GM23338 (cell line): Measurements from ENCODE around the gene CAPZB. TPM values are rescaled to one million over a fixed set of nuclear protein-coding genes. Genes with fewer than 3 reads are reported as not detected.

Experiments
- ATAC-seq: fragments of 200-7000 bp; cut with Tn5 transposase; 3 replicates; pipeline ENCODE4 v1.9.1; 2020
- DNase-seq: peaks from one replicate; pipeline ENCODE4 v3.0.0-alpha.2; 2015; ENCODE audit warnings: low spot score
- H2AFZ ChIP-seq: fragments of 200-600 bp; sonication (generic); 2 replicates; pipeline ENCODE4 v1.8.0; 2016; ENCODE audit warnings: antibody characterized with exemption, mild to moderate bottlenecking, moderate library complexity
- H3F3A ChIP-seq: fragments of 200-600 bp; sonication (generic); replicated peaks from 2 replicates; pipeline ENCODE4 v1.8.0; 2017; ENCODE audit warnings: antibody characterized with exemption, mixed run types, low read depth
- H3K27ac ChIP-seq: fragments of 200-600 bp; sonication (generic); 2 replicates; pipeline ENCODE4 v1.6.1; 2016; ENCODE audit warnings: low read depth
- H3K27me3 ChIP-seq: fragments of 200-600 bp; sonication (generic); 2 replicates; pipeline ENCODE4 v1.8.0; 2016; ENCODE audit warnings: mild to moderate bottlenecking, mixed run types, moderate library complexity; ENCODE audit not compliant: insufficient read depth
- H3K36me3 ChIP-seq: fragments of 200-600 bp; sonication (generic); 2 replicates; pipeline ENCODE4 v1.8.0; 2016; ENCODE audit warnings: mild to moderate bottlenecking; ENCODE audit not compliant: insufficient read depth
- H3K4me1 ChIP-seq: fragments of 200-600 bp; sonication (generic); 2 replicates; pipeline ENCODE4 v1.8.0; 2016; ENCODE audit warnings: mild to moderate bottlenecking, moderate library complexity; ENCODE audit not compliant: insufficient read depth
- H3K4me2 ChIP-seq: fragments of 200-600 bp; sonication (generic); 2 replicates; pipeline ENCODE4 v1.7.1; 2017; ENCODE audit warnings: mixed run types
- H3K4me3 ChIP-seq: fragments of 200-600 bp; sonication (generic); 2 replicates; pipeline ENCODE4 v1.6.1; 2016; ENCODE audit warnings: mixed run types
- H3K79me2 ChIP-seq: fragments of 200-600 bp; sonication (generic); replicated peaks from 2 replicates; pipeline ENCODE4 v1.8.0; 2017; ENCODE audit warnings: mild to moderate bottlenecking; ENCODE audit not compliant: insufficient read depth
- H3K9me2 ChIP-seq: fragments of 200-600 bp; sonication (generic); 2 replicates; pipeline ENCODE4 v1.8.0; 2017; ENCODE audit not compliant: insufficient read depth
- H4K20me1 ChIP-seq: fragments of 200-600 bp; sonication (generic); replicated peaks from 2 replicates; pipeline ENCODE4 v1.8.0; 2017; ENCODE audit warnings: mild to moderate bottlenecking; ENCODE audit not compliant: insufficient read depth
- H3K27ac Mint-ChIP-seq: 2 replicates; pipeline ENCODE4 v1.8.0; 2020; ENCODE audit warnings: inconsistent platforms, mild to moderate bottlenecking, moderate library complexity, mixed read lengths
- H3K27me3 Mint-ChIP-seq: 3 replicates; pipeline ENCODE4 v1.8.0; 2022; ENCODE audit warnings: low read depth, mild to moderate bottlenecking, moderate library complexity, mixed read lengths, inconsistent platforms; ENCODE audit not compliant: insufficient read depth, poor library complexity
- H3K36me3 Mint-ChIP-seq: 3 replicates; pipeline ENCODE4 v1.8.0; 2021; ENCODE audit warnings: low read depth, mild to moderate bottlenecking, inconsistent platforms, moderate library complexity, mixed read lengths
- H3K4me1 Mint-ChIP-seq: 3 replicates; pipeline ENCODE4 v1.8.0; 2020; ENCODE audit warnings: mild to moderate bottlenecking, inconsistent platforms, mixed read lengths
- H3K4me3 Mint-ChIP-seq: 3 replicates; pipeline ENCODE4 v1.8.0; 2021; ENCODE audit warnings: moderate library complexity, mild to moderate bottlenecking, inconsistent platforms, mixed read lengths
- H3K9me3 Mint-ChIP-seq: 3 replicates; pipeline ENCODE4 v1.8.0; 2020; ENCODE audit warnings: moderate library complexity, mild to moderate bottlenecking, inconsistent platforms, mixed read lengths
- CTCF ChIP-seq, 2 experiments: fragments of 200-600 bp in 1 of 2; sonication (generic) in 1 of 2; conservative IDR thresholded peaks; 2 replicates each; pipeline versions ENCODE4 v1.5.1 to v1.6.1; 2016 to 2017; ENCODE audit warnings: antibody characterized with exemption in 2 of 2, low read depth in 2 of 2, mild to moderate bottlenecking in 2 of 2, moderate library complexity in 1 of 2
- EZH2 ChIP-seq: fragments of 200-600 bp; sonication (generic); IDR thresholded peaks from one replicate; pipeline ENCODE4 v1.8.0; 2017; ENCODE audit warnings: antibody characterized with exemption, mild to moderate bottlenecking, low read depth; ENCODE audit not compliant: unreplicated experiment
- NANOG ChIP-seq: IDR thresholded peaks from 2 replicates; pipeline ENCODE4 v1.6.1; 2016; ENCODE audit warnings: antibody characterized with exemption, borderline replicate concordance
- POLR2AphosphoS5 ChIP-seq: IDR thresholded peaks from 2 replicates; pipeline ENCODE4 v1.6.1; 2016; ENCODE audit warnings: antibody characterized with exemption, low read depth
- STAT1 ChIP-seq: IDR thresholded peaks from one replicate; pipeline ENCODE4 v1.6.1; 2016; ENCODE audit warnings: antibody characterized with exemption; ENCODE audit not compliant: unreplicated experiment
- ZNF114 ChIP-seq: fragments of 250-450 bp; sonication (Bioruptor Pico); IDR thresholded peaks from 2 replicates; pipeline ENCODE4 v1.5.0; 2020; ENCODE audit warnings: mild to moderate bottlenecking, moderate library complexity
- ZNF462 ChIP-seq: fragments of 250-450 bp; sonication (Bioruptor Pico); IDR thresholded peaks from 2 replicates; pipeline ENCODE4 v1.5.0; 2020; ENCODE audit warnings: mild to moderate bottlenecking, moderate library complexity
- polyA plus RNA-seq: library from polyadenylated mRNA; unstranded; fragments of >200 nt; fragmentation: Nextera tagmentation; extraction: Ambion mirVana; gene quantifications from 2 replicates; pipeline ENCODE4 v1.2.1, GENCODE V29; 2016
- total RNA-seq: library from RNA; depleted of rRNA; stranded (reverse); fragments of >200 nt; shearing (Covaris generic); gene quantifications from 2 replicates; pipeline ENCODE4 v1.2.3, GENCODE V29; 2014
- TF ChIP-seq, protein P1 (sequence below): IDR thresholded peaks from 2 replicates; pipeline ENCODE4 v1.6.1; 2016; ENCODE audit warnings: antibody characterized with exemption

CAPZB gene
- total and polyA plus RNA-seq, 2 experiments from 2014 or later, result 195 to 348 TPM

GRCh38 chr1:19350566-19350965, 134.8 kb downstream of the CAPZB start (continued):
- no peak for TF ChIP-seq ZNF462
- no peak for TF ChIP-seq POLR2AphosphoS5
- TF ChIP-seq, protein P1, sequence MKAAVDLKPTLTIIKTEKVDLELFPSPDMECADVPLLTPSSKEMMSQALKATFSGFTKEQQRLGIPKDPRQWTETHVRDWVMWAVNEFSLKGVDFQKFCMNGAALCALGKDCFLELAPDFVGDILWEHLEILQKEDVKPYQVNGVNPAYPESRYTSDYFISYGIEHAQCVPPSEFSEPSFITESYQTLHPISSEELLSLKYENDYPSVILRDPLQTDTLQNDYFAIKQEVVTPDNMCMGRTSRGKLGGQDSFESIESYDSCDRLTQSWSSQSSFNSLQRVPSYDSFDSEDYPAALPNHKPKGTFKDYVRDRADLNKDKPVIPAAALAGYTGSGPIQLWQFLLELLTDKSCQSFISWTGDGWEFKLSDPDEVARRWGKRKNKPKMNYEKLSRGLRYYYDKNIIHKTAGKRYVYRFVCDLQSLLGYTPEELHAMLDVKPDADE, result no peak

DNA sequence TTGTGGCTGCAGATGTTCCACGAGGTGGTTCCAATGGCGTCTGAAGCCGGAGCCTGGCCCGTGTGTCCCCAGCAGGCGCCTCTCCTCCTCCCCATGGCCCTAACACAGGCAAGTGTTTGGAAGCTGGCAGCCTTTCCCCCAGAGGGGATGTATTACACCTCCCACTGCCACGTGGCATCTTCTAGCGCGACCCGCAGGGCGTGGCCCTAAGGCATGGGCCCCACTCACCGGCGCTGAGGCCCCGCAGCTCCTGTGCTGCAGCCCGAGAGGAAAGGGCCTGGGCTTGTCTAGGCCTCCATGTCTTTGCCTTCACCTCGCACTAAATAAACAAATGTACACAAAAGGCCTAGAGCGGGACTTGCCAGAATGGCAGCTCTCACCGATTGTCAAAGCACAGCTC, 135.3 kb downstream of the CAPZB start:
- no peak overlapping the region for H3K27ac Mint-ChIP-seq
- H3K4me2 ChIP-seq, result no peak overlapping the region
- H3K36me3 Mint-ChIP-seq, result peaks cover 38% of the 10 kb centered on the region
- TF ChIP-seq STAT1, result no peak
- TF ChIP-seq NANOG, result no peak
- no peak for TF ChIP-seq CTCF (conservative IDR thresholded peaks at IDR 0.05; ENCODE audit: low read depth in 2 of 2)
- no peak for TF ChIP-seq ZNF114 (CRISPR knock-in tag)
- no peak for TF ChIP-seq EZH2
- no peaks in the 10 kb centered on the region for H3K9me2 ChIP-seq
- no peaks in the 10 kb centered on the region for H3K27me3 ChIP-seq
- 0 out of 2 replicates have a peak, but pooled peaks cover 5% of the 10 kb centered on the region for H3K36me3 ChIP-seq
- H3K27me3 Mint-ChIP-seq, result peaks cover 17% of the 10 kb centered on the region
- ATAC-seq (no peak), DNase-seq (no peak)
- 0 out of 2 replicates have a peak, but pooled peaks cover 14% of the 10 kb centered on the region for H3F3A ChIP-seq
- H2AFZ ChIP-seq, result no peak overlapping the region
- peaks cover 28% of the 10 kb centered on the region for H3K4me1 Mint-ChIP-seq
- no peaks in the 10 kb centered on the region for H3K9me3 Mint-ChIP-seq
- H3K27ac ChIP-seq, result no peak overlapping the region
- peaks cover 22% of the 10 kb centered on the region for H4K20me1 ChIP-seq
- no peak overlapping the region for H3K4me3 Mint-ChIP-seq
- peaks cover 16% of the 10 kb centered on the region for H3K4me1 ChIP-seq
- H3K4me3 ChIP-seq, result no peak overlapping the region
- peaks cover 5% of the 10 kb centered on the region; the same call in 1 of the 2 replicates for H3K79me2 ChIP-seq
